ENCODE results near the gene AURKAIP1. TPM values are rescaled to one million over a fixed set of nuclear protein-coding genes. Genes with fewer than 3 reads are reported as not detected.

Gene AURKAIP1
- total and polyA plus RNA-seq, 9 of the 15 experiments (the other 6 are each of a cell fraction or from before 2014, with no cell fraction given): 7.8 to 478 (median 92.0) TPM

DNA sequence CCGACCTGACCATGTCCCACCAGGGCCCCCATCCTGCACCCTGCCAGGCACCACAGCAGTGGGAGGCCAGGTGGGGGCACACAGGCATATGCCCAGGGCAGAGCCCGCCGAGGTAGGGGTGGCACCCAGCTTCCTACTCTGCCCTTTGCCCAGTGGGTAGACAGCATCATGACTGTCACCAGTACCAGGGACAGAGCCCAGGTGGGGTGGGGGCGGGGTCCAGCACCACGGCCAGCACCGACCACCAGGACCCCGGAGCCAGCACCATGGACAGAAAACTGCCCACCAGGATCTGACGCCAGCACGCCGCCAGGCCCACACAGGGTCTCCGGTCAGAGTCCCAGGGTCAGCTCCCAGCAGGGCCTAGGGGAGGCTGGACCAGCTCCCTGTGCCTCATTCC, 40.2 kb downstream of the AURKAIP1 start (continued):
- TF ChIP-seq ZFX (CRISPR knock-in tag; IDR thresholded peaks at IDR 0.05): peak; percentile 50
- TF ChIP-seq ETV1 (tag; conservative IDR thresholded peaks at IDR 0.05; ENCODE audit: low read depth): no peak
- no peak for TF ChIP-seq RREB1 (CRISPR knock-in tag; IDR thresholded peaks at IDR 0.05)
- TF ChIP-seq KLF10 (CRISPR knock-in tag; IDR thresholded peaks at IDR 0.05): no peak
- TF ChIP-seq ZNF431 (CRISPR knock-in tag; IDR thresholded peaks at IDR 0.05): 0 out of 2 replicates have a peak, but pooled peaks have one; percentile 60
- TF ChIP-seq SMARCA4 (IDR thresholded peaks at IDR 0.05): no peak
- no peak for TF ChIP-seq SP2 (IDR thresholded peaks at IDR 0.05; ENCODE audit: extremely low read depth, low read depth, low read length, poor library complexity, severe bottlenecking)
- TF ChIP-seq SIRT6 (IDR thresholded peaks at IDR 0.05; ENCODE audit: low read depth, low read length): no peak
- TF ChIP-seq ZBTB34 (CRISPR knock-in tag; IDR thresholded peaks at IDR 0.05): no peak
- no peak for TF ChIP-seq SOX6 (IDR thresholded peaks at IDR 0.05)
- TF ChIP-seq ARHGAP35 (IDR thresholded peaks at IDR 0.05; ENCODE audit: partially characterized antibody): no peak
- no peak for TF ChIP-seq MBD1 (CRISPR knock-in tag; IDR thresholded peaks at IDR 0.05)
- no peak for TF ChIP-seq CC2D1A (IDR thresholded peaks at IDR 0.05)
- no peak for TF ChIP-seq ZNF311 (CRISPR knock-in tag; IDR thresholded peaks at IDR 0.05)
- TF ChIP-seq KDM5B (IDR thresholded peaks at IDR 0.05; ENCODE audit: insufficient replicate concordance, low read depth, low read length): no peak

Measured in K562 (cell line).